Inflammatory macrophage (primary cell): ENCODE measurements around the gene NAA20.

Source experiments
- DNase-seq, 2 donors: peaks; one replicate each; pipeline ENCODE4 v3.0.0-alpha.2; 2020 to 2022

The NAA20 gene

DNA sequence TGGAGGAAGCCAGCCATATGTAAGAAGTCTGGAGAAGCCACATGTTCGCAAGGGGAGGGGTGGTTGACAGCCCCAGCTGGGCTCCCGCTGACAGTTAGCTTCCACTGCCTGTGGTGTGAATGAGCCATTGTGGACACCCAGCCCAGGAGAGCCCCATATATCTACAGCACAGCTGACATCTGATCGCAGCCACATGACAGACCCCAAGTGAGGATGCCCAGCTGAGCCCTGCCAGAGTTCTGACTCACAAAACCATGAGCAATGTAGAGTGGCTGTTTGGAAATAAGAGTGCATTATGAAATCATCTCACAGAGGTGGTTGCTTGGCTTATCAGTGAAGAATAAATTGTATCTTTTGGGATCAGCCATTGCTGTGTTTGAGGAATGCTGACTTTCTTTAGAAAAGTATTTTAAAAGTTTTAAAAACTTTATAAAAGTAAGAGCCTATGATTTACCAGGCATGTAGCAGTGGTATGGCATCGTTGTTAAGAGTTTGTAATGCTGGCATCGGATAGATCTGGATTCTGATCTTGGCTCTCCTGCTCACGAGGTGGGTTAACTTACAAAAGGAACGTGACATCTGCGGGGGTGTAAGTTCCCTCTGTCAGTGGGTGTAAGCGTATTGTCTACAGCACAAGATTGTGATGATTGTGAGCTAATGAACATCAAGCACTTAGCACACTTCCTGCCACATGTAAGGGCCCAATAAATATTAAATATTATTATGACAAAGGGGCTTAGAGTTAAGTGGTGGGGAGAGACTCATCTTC, 59.3 kb downstream of the NAA20 start:
- peak; percentile 65 to 75 for DNase-seq

DNA sequence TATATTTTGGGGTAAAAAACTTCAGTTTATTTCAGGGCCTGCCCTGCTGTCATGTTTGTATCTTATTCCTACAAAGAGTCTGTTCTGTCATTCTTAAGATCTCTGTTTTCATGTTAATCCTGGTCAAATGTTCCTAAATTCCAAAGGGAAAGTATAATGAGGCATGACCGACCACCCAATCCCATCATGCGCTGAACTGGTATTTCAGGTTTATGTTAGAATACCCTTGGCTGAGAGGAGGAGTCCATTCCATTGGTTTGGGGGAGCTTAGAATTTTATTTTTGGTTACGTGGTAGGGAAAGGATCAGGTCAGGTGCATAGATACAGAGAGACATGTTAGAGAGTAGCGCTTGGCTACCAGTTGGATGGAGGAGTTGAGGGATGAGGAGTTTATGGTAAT, 60.9 kb downstream of the NAA20 start:
- no peak for DNase-seq

- no peak for DNase-seq
Observed at GRCh38 chr20:20079102-20079784, 62.1 kb downstream of the NAA20 start.
